Activated CD4-positive, alpha-beta memory T cell treated with anti-CD3 and anti-CD28 coated beads for 36 hours (primary cell): ENCODE results near the gene VPS4B. TPM values are rescaled to one million over a fixed set of nuclear protein-coding genes. Genes with fewer than 3 reads are reported as not detected.

Experiments used
- CTCF ChIA-PET: fragments of 350-600 bp; sonication (Branson Sonifier 250); formaldehyde crosslinking; loops from one replicate; lab custom pipeline; 2021; ENCODE audit warnings: antibody characterized with exemption, inconsistent platforms; lab: Charles Lee
- POLR2A ChIA-PET: fragments of 350-600 bp; sonication (Branson Sonifier 250); formaldehyde crosslinking; loops from one replicate; lab custom pipeline; 2021; ENCODE audit warnings: antibody characterized with exemption; lab: Charles Lee
- DNase-seq: peaks from one replicate; pipeline ENCODE4 v3.0.0-alpha.2; 2020
- H3K27ac Mint-ChIP-seq: one replicate; pipeline ENCODE4 v1.8.0; 2021; ENCODE audit warnings: mixed read lengths
- H3K27me3 Mint-ChIP-seq: one replicate; pipeline ENCODE4 v1.8.0; 2021; ENCODE audit warnings: mixed read lengths
- H3K36me3 Mint-ChIP-seq: one replicate; pipeline ENCODE4 v1.8.0; 2021; ENCODE audit warnings: mixed read lengths
- H3K4me1 Mint-ChIP-seq: one replicate; pipeline ENCODE4 v1.8.0; 2021; ENCODE audit warnings: low read depth, mixed read lengths
- H3K4me3 Mint-ChIP-seq: one replicate; pipeline ENCODE4 v1.8.0; 2021; ENCODE audit warnings: mild to moderate bottlenecking, mixed read lengths
- H3K9me3 Mint-ChIP-seq: one replicate; pipeline ENCODE4 v1.8.0; 2021; ENCODE audit warnings: mixed read lengths
- intact Hi-C: fragments of 100-400 bp; cut with micrococcal nuclease; formaldehyde crosslinking; loops from one replicate; pipeline ENCODE4 v1.15.1; 2023
- total RNA-seq, 2 experiments: library from RNA; stranded (reverse); gene quantifications; one replicate each; pipeline ENCODE4 v1.2.3, GENCODE V29; 2021

Gene VPS4B
- total RNA-seq, 2 experiments from 2014 or later, result 41.7 to 43.3 TPM

- CTCF ChIA-PET, result interaction anchor here (1.0 to 1.2 kb wide), 2 partner anchors 44 to 46 kb away, joined by 4 to 6 read pairs; no protein-coding TSS in a partner anchor
- Mint-ChIP-seq H3K4me3 (no peak overlapping the region), H3K9me3 (no peaks in the 10 kb centered on the region), H3K27me3 (no peaks in the 10 kb centered on the region), H3K36me3 (peaks cover 41% of the 10 kb centered on the region), H3K4me1 (peaks cover 15% of the 10 kb centered on the region), H3K27ac (no peak overlapping the region)
- intact Hi-C loops, result no loop called here
- POLR2A ChIA-PET, result no interaction called here
- no peak for DNase-seq
These were observed 26.8 kb downstream of the VPS4B start for GRCh38 chr18:63395503-63395902.

GRCh38 chr18:63394954-63395353 is 27.3 kb downstream of the VPS4B start:
- H3K9me3 Mint-ChIP-seq, result no peaks in the 10 kb centered on the region
- peaks cover 37% of the 10 kb centered on the region for H3K36me3 Mint-ChIP-seq
- H3K27me3 Mint-ChIP-seq, result no peaks in the 10 kb centered on the region
- intact Hi-C loops, result no loop called here
- H3K4me1 Mint-ChIP-seq, result peaks cover 10% of the 10 kb centered on the region
- H3K27ac Mint-ChIP-seq, result no peak overlapping the region
- H3K4me3 Mint-ChIP-seq, result no peak overlapping the region
- CTCF ChIA-PET, result interaction anchor here (1.0 to 1.2 kb wide), 2 partner anchors 45 to 46 kb away, joined by 4 to 6 read pairs; no protein-coding TSS in a partner anchor
- no peak for DNase-seq
- POLR2A ChIA-PET, result interaction anchor here (0.7 kb wide), 1 partner anchor 24 kb away, joined by 3 read pairs; no protein-coding TSS in a partner anchor

- intact Hi-C loops, result no loop called here
- H3K27ac Mint-ChIP-seq, result no peak overlapping the region
- no peak for DNase-seq
- H3K27me3 Mint-ChIP-seq, result no peaks in the 10 kb centered on the region
- H3K4me1 Mint-ChIP-seq, result no peaks in the 10 kb centered on the region
- H3K36me3 Mint-ChIP-seq, result peaks cover 21% of the 10 kb centered on the region
- H3K4me3 Mint-ChIP-seq, result no peak overlapping the region
- ChIA-PET POLR2A (no interaction called here), CTCF (no interaction called here)
- peaks cover 3% of the 10 kb centered on the region for H3K9me3 Mint-ChIP-seq
These were observed 34.4 kb downstream of the VPS4B start for GRCh38 chr18:63387861-63388260.

GRCh38 chr18:63382843-63383242 is 39.4 kb downstream of the VPS4B start:
- CTCF ChIA-PET, result interaction anchor here (1.6 kb wide), 1 partner anchor 15 kb away, joined by 3 read pairs; no protein-coding TSS in a partner anchor
- Mint-ChIP-seq H3K27ac (no peak overlapping the region), H3K9me3 (peaks cover 3% of the 10 kb centered on the region), H3K4me1 (peaks cover 18% of the 10 kb centered on the region), H3K27me3 (no peaks in the 10 kb centered on the region), H3K4me3 (no peak overlapping the region), H3K36me3 (peaks cover 14% of the 10 kb centered on the region)
- intact Hi-C loops, result no loop called here
- POLR2A ChIA-PET, result no interaction called here
- DNase-seq, result no peak

- Mint-ChIP-seq H3K27ac (no peak overlapping the region), H3K9me3 (peaks cover 8% of the 10 kb centered on the region), H3K4me1 (peaks cover 21% of the 10 kb centered on the region), H3K27me3 (no peaks in the 10 kb centered on the region), H3K36me3 (peaks cover 11% of the 10 kb centered on the region), H3K4me3 (no peak overlapping the region)
- CTCF ChIA-PET, result no interaction called here
- POLR2A ChIA-PET, result no interaction called here
- DNase-seq, result no peak
- intact Hi-C loops, result loop anchor here (1.0 to 2.0 kb wide), 4 partner anchors 12 to 47 kb away; partner anchors contain the start of genes KDSR and VPS4B
These were observed 42.7 kb downstream of the VPS4B start for GRCh38 chr18:63379639-63379962.

- ChIA-PET CTCF (no interaction called here), POLR2A (no interaction called here)
- Mint-ChIP-seq H3K4me1 (peaks cover 21% of the 10 kb centered on the region), H3K4me3 (peak overlapping the region; percentile 23), H3K27me3 (no peaks in the 10 kb centered on the region), H3K27ac (no peak overlapping the region), H3K36me3 (peaks cover 9% of the 10 kb centered on the region), H3K9me3 (peaks cover 8% of the 10 kb centered on the region)
- no peak for DNase-seq
- intact Hi-C loops, result loop anchor here (1.0 to 2.0 kb wide), 4 partner anchors 12 to 48 kb away; partner anchors contain the start of genes KDSR and VPS4B
These were observed 43.2 kb downstream of the VPS4B start for GRCh38 chr18:63378919-63379638.

GRCh38 chr18:63377275-63377980 is 44.8 kb downstream of the VPS4B start:
- no peak overlapping the region for H3K4me3 Mint-ChIP-seq
- H3K4me1 Mint-ChIP-seq, result peaks cover 21% of the 10 kb centered on the region
- CTCF ChIA-PET, result interaction anchor here (1.0 kb wide), 1 partner anchor 63 kb away, joined by 5 read pairs; no protein-coding TSS in a partner anchor
- intact Hi-C loops, result no loop called here
- POLR2A ChIA-PET, result interaction anchor here (1.0 kb wide), 1 partner anchor 10 kb away, joined by 3 read pairs; no protein-coding TSS in a partner anchor
- no peak overlapping the region for H3K27ac Mint-ChIP-seq
- peaks cover 2% of the 10 kb centered on the region for H3K36me3 Mint-ChIP-seq
- peaks cover 5% of the 10 kb centered on the region for H3K9me3 Mint-ChIP-seq
- no peaks in the 10 kb centered on the region for H3K27me3 Mint-ChIP-seq
- DNase-seq, result no peak

GRCh38 chr18:63376538-63376937 is 45.7 kb downstream of the VPS4B start:
- H3K4me3 Mint-ChIP-seq, result no peak overlapping the region
- H3K27me3 Mint-ChIP-seq, result no peaks in the 10 kb centered on the region
- DNase-seq, result no peak
- peaks cover 5% of the 10 kb centered on the region for H3K9me3 Mint-ChIP-seq
- CTCF ChIA-PET, result no interaction called here
- intact Hi-C loops, result no loop called here
- peaks cover 21% of the 10 kb centered on the region for H3K4me1 Mint-ChIP-seq
- POLR2A ChIA-PET, result interaction anchor here (1.0 kb wide), 1 partner anchor 10 kb away, joined by 3 read pairs; no protein-coding TSS in a partner anchor
- peaks cover 2% of the 10 kb centered on the region for H3K36me3 Mint-ChIP-seq
- no peak overlapping the region for H3K27ac Mint-ChIP-seq

GRCh38 chr18:63374540-63374939 is 47.7 kb downstream of the VPS4B start:
- Mint-ChIP-seq H3K4me3 (no peak overlapping the region), H3K9me3 (peaks cover 7% of the 10 kb centered on the region), H3K36me3 (peaks cover 2% of the 10 kb centered on the region), H3K27ac (no peak overlapping the region), H3K27me3 (no peaks in the 10 kb centered on the region), H3K4me1 (peaks cover 14% of the 10 kb centered on the region)
- ChIA-PET POLR2A (no interaction called here), CTCF (no interaction called here)
- DNase-seq, result no peak
- intact Hi-C loops, result no loop called here

GRCh38 chr18:63373161-63373560 is 49.1 kb downstream of the VPS4B start:
- intact Hi-C loops, result no loop called here
- CTCF ChIA-PET, result no interaction called here

GRCh38 chr18:63368611-63369010 is 53.7 kb downstream of the VPS4B start:
- peaks cover 11% of the 10 kb centered on the region for H3K36me3 Mint-ChIP-seq
- H3K4me3 Mint-ChIP-seq, result peak overlapping the region; percentile 90
- no peak overlapping the region for H3K27ac Mint-ChIP-seq
- DNase-seq, result no peak
- intact Hi-C loops, result loop anchor here (5.0 to 10.0 kb wide), 3 partner anchors 46 to 846 kb away; partner anchors contain the start of gene ZCCHC2
- H3K4me1 Mint-ChIP-seq, result peaks cover 27% of the 10 kb centered on the region
- peaks cover 16% of the 10 kb centered on the region for H3K9me3 Mint-ChIP-seq
- POLR2A ChIA-PET, result interaction anchor here (1.2 to 1.8 kb wide), 2 partner anchors 9 to 54 kb away, joined by 3 to 9 read pairs; partner anchors contain the start of gene VPS4B
- H3K27me3 Mint-ChIP-seq, result no peaks in the 10 kb centered on the region
- CTCF ChIA-PET, result interaction anchor here (1.1 to 1.8 kb wide), 2 partner anchors 46 to 70 kb away, joined by 3 to 9 read pairs; no protein-coding TSS in a partner anchor

More at GRCh38 chr18:63373161-63373560, 49.1 kb downstream of the VPS4B start:
- peaks cover 16% of the 10 kb centered on the region for H3K9me3 Mint-ChIP-seq
- H3K4me1 Mint-ChIP-seq, result peaks cover 11% of the 10 kb centered on the region
- POLR2A ChIA-PET, result no interaction called here
- H3K27me3 Mint-ChIP-seq, result no peaks in the 10 kb centered on the region
- no peak overlapping the region for H3K27ac Mint-ChIP-seq
- no peak overlapping the region for H3K4me3 Mint-ChIP-seq
- peaks cover 4% of the 10 kb centered on the region for H3K36me3 Mint-ChIP-seq
- no peak for DNase-seq
